HL-60 (cell line): ENCODE measurements around the gene CNIH3.

Source experiments
- CTCF ChIP-seq: IDR thresholded peaks from one replicate; pipeline ENCODE4 v1.5.1; 2011; ENCODE audit warnings: low read length, control low read depth, inconsistent platforms; ENCODE audit not compliant: insufficient read depth
- GABPA ChIP-seq: IDR thresholded peaks from 2 replicates; pipeline ENCODE4 v1.6.1; 2012; ENCODE audit warnings: low read depth
- POLR2AphosphoS5 ChIP-seq: IDR thresholded peaks from 2 replicates; pipeline ENCODE4 v1.6.1; 2012; ENCODE audit warnings: low read depth
- REST ChIP-seq: IDR thresholded peaks from 2 replicates; pipeline ENCODE4 v1.6.1; 2012; ENCODE audit warnings: low read depth; ENCODE audit not compliant: insufficient replicate concordance
- SPI1 ChIP-seq: IDR thresholded peaks from 2 replicates; pipeline ENCODE4 v1.6.1; 2012; ENCODE audit warnings: low read depth, mild to moderate bottlenecking, borderline replicate concordance

- TF ChIP-seq CTCF = no peak
- no peak for TF ChIP-seq REST
- no peak for TF ChIP-seq GABPA
- TF ChIP-seq POLR2AphosphoS5 = no peak
- no peak for TF ChIP-seq SPI1
Measured at GRCh38 chr1:224762701-224763100, 146.6 kb downstream of the CNIH3 start.
